ENCODE measurements around the gene CCDC134. TPM values are rescaled to one million over a fixed set of nuclear protein-coding genes. Genes with fewer than 3 reads are reported as not detected.

CCDC134 gene
- total and polyA plus RNA-seq, 2 of the 8 experiments (the other 6 are each of a cell fraction or from before 2014, with no cell fraction given) = 7.7 to 20.0 TPM

- H2AFZ ChIP-seq (ENCODE audit: low read length) = no peak within 1 kb of the TSS
- TF ChIP-seq PHF8 (conservative IDR thresholded peaks at IDR 0.05; ENCODE audit: low read depth, low read length) (peak; percentile 79), TAF7 (optimal IDR thresholded peaks at IDR 0.05; ENCODE audit: borderline replicate concordance, low read depth, low read length) (peak; percentile 48), EGR1 (IDR thresholded peaks at IDR 0.05; ENCODE audit: borderline replicate concordance, low read depth, low read length) (peak; percentile 81; the same call in 1 of the 2 replicates), NRF1 (IDR thresholded peaks at IDR 0.05; ENCODE audit: low read depth, low read length) (no peak), CHD2 (IDR thresholded peaks at IDR 0.05; ENCODE audit: low read length) (0 out of 2 replicates have a peak, but pooled peaks have one; percentile 39), KDM4A (IDR thresholded peaks at IDR 0.05; ENCODE audit: low read depth, low read length, severe bottlenecking) (peak; percentile 23), SIX5 (IDR thresholded peaks at IDR 0.05; ENCODE audit: low read depth, low read length) (no peak), HDAC2 (IDR thresholded peaks at IDR 0.05; ENCODE audit: borderline replicate concordance in 1 of 2, low read depth in 2 of 2, low read length in 2 of 2) (0 out of 4 replicates have a peak, but pooled peaks of 1 of the 2 experiments have one; percentile 13)
These were observed 32.3 kb downstream of the CCDC134 start, which contains the start of gene SREBF2 for GRCh38 chr22:41832553-41833368. Gene SREBF2, plus strand, starts transcription at chr22:41833105. Its CDS starts 166 bp downstream, at chr22:41833271.

More at GRCh38 chr22:41832553-41833368, 32.3 kb downstream of the CCDC134 start, which contains the start of gene SREBF2:
- Histone ChIP-seq H3K27me3 (replicated peaks in 1 of 4; ENCODE audit: control insufficient read depth in 3 of 4, extremely low read depth in 1 of 4, insufficient read depth in 3 of 4, low read length in 3 of 4) (no peaks in the 10 kb centered on the region), H3K9me3 (ENCODE audit: insufficient read depth in 2 of 2, low read depth in 1 of 2, low read length in 1 of 2) (no peaks in the 10 kb centered on the region), H3K4me3 (ENCODE audit: extremely low read depth in 1 of 4, insufficient read depth in 2 of 4, low read depth in 3 of 4, low read length in 4 of 4) (peak within 1 kb of the TSS; percentile 76 to 87 (median 85)), H2AK5ac (ENCODE audit: low read depth, low read length) (peak within 1 kb of the TSS; percentile 31; the same call in 1 of the 2 replicates), H3K79me1 (ENCODE audit: low read depth, low read length) (peaks cover 9% of the 10 kb centered on the region; the same call in 1 of the 2 replicates), H3K23me2 (ENCODE audit: low read depth, low read length) (peaks cover 5% of the 10 kb centered on the region), H2BK5ac (ENCODE audit: low read depth, low read length) (peak within 1 kb of the TSS; percentile 97), H4K8ac (ENCODE audit: extremely low read depth, insufficient read depth, low read length) (peak within 1 kb of the TSS; percentile 97), H4K5ac (ENCODE audit: insufficient read length, low read depth, low read length) (peak within 1 kb of the TSS; percentile 87), H2BK15ac (ENCODE audit: low read length) (no peak within 1 kb of the TSS), H3K56ac (replicated peaks; ENCODE audit: insufficient read length, low read depth, low read length) (peak within 1 kb of the TSS; percentile 96), H3K9ac (replicated peaks in 1 of 4; ENCODE audit: extremely low read depth in 1 of 4, low read depth in 3 of 4, low read length in 3 of 4) (peak within 1 kb of the TSS; percentile 76 to 97 (median 84)), H3K14ac (ENCODE audit: insufficient read length) (no peak within 1 kb of the TSS), H4K91ac (replicated peaks; ENCODE audit: insufficient read length, low read length) (peak within 1 kb of the TSS; percentile 97), H3K4ac (replicated peaks; ENCODE audit: insufficient read length, low read depth, low read length) (peak within 1 kb of the TSS; percentile 64), H3K23ac (ENCODE audit: insufficient read length) (no peak within 1 kb of the TSS), H3K79me2 (ENCODE audit: control insufficient read depth in 1 of 2, insufficient read depth in 2 of 2, low read length in 2 of 2) (peaks cover 20 to 39% of the 10 kb centered on the region in 2 experiments), H3K18ac (ENCODE audit: extremely low read depth, low read length) (peak within 1 kb of the TSS; percentile 94), H3K4me2 (ENCODE audit: insufficient read depth in 1 of 2, low read depth in 2 of 2, low read length in 2 of 2) (peak within 1 kb of the TSS; percentile 75 to 78), H2BK12ac (ENCODE audit: low read depth, low read length) (peak within 1 kb of the TSS; percentile 86), H3K36me3 (ENCODE audit: control insufficient read depth in 2 of 4, insufficient read depth in 4 of 4, low read length in 3 of 4) (peaks cover 5 to 17% (median 14%) of the 10 kb centered on the region in 4 experiments; a peak in 7 of 8 replicates), H4K20me1 (replicated peaks in 1 of 2; ENCODE audit: control insufficient read depth in 1 of 2, insufficient read depth in 2 of 2, low read length in 2 of 2) (peaks cover 0 to 5% of the 10 kb centered on the region in 2 experiments), H2BK120ac (replicated peaks; ENCODE audit: low read depth, low read length) (peak within 1 kb of the TSS; percentile 41), H3K27ac (ENCODE audit: low read depth, low read length) (peak within 1 kb of the TSS; percentile 91), H2BK20ac (ENCODE audit: low read length) (peak within 1 kb of the TSS; percentile 67; the same call in 1 of the 2 replicates), H3K4me1 (replicated peaks in 1 of 4; ENCODE audit: control insufficient read depth in 3 of 4, insufficient read depth in 4 of 4, low read length in 3 of 4) (peaks cover 0 to 5% (median 1%) of the 10 kb centered on the region in 4 experiments; a peak in 3 of 7 replicates)
- DNase-seq (ENCODE audit: low read depth in 1 of 2, low spot score in 2 of 2) (peak; percentile 97 to 100), FAIRE-seq (peak; percentile 57)
- POLR2A ChIA-PET (ENCODE audit: partially characterized antibody) = interaction anchor here (0.6 to 8.5 kb wide), 15 partner anchors 11 to 782 kb away, joined by 3 to 85 read pairs (median 4); partner anchors contain the start of genes CCDC134, DESI1, POLDIP3 and XRCC6
- 0% methylated on average over 50 of the region's 75 CpGs; no CpG with 5 or more reads in 1 of the 2 experiments for WGBS, 2 experiments (ENCODE audit: extremely low coverage in 1 of 2, insufficient coverage in 1 of 2, insufficient read length in 1 of 2, insufficient replicate concordance in 2 of 2, low coverage in 1 of 2, low lambda C conversion rate in 2 of 2, missing lambda C conversion rate in 1 of 2)
- CTCF ChIA-PET (ENCODE audit: partially characterized antibody) = interaction anchor here (1.0 to 6.0 kb wide), 8 partner anchors 10 to 135 kb away, joined by 3 to 27 read pairs (median 4); partner anchors contain the start of gene MEI1

All from H1 (cell line).